Loucy (cell line): ENCODE results near the gene MLLT10.

Source experiments
- H2AFZ ChIP-seq: fragments of 200-600 bp; sonication (generic); 2 replicates; pipeline ENCODE4 v1.6.0; 2016; ENCODE audit warnings: antibody characterized with exemption, mild to moderate bottlenecking, low read length, moderate library complexity
- H3F3A ChIP-seq: fragments of 200-600 bp; 2 replicates; pipeline ENCODE4 v1.6.0; 2016; ENCODE audit warnings: antibody characterized with exemption, low read depth, mild to moderate bottlenecking
- H3K27me3 ChIP-seq: fragments of 200-600 bp; sonication (generic); 2 replicates; pipeline ENCODE4 v1.6.1; 2014; ENCODE audit warnings: low read length, mild to moderate bottlenecking; ENCODE audit not compliant: insufficient read depth, poor library complexity, severe bottlenecking
- H3K36me3 ChIP-seq: fragments of 200-600 bp; sonication (generic); 2 replicates; pipeline ENCODE4 v1.6.1; 2016; ENCODE audit warnings: low read length; ENCODE audit not compliant: insufficient read depth
- H3K4me1 ChIP-seq: fragments of 200-600 bp; sonication (generic); 2 replicates; pipeline ENCODE4 v1.5.1; 2014; ENCODE audit warnings: low read length, mild to moderate bottlenecking; ENCODE audit not compliant: insufficient read depth, poor library complexity, severe bottlenecking
- H3K4me2 ChIP-seq: fragments of 200-600 bp; sonication (generic); 2 replicates; pipeline ENCODE4 v1.6.0; 2014; ENCODE audit warnings: antibody characterized with exemption, low read length, low read depth, mild to moderate bottlenecking; ENCODE audit not compliant: poor library complexity, severe bottlenecking
- H3K4me3 ChIP-seq: fragments of 200-600 bp; sonication (generic); 2 replicates; pipeline ENCODE4 v1.5.1; 2014; ENCODE audit warnings: low read length, mild to moderate bottlenecking, mixed read lengths; ENCODE audit not compliant: poor library complexity, severe bottlenecking
- H3K79me2 ChIP-seq: fragments of 200-600 bp; sonication (generic); 2 replicates; pipeline ENCODE4 v1.6.1; 2014; ENCODE audit warnings: low read length; ENCODE audit not compliant: insufficient read depth
- H3K9ac ChIP-seq: fragments of 200-600 bp; sonication (generic); 2 replicates; pipeline ENCODE4 v1.6.0; 2014; ENCODE audit warnings: mild to moderate bottlenecking, low read depth, low read length, moderate library complexity; ENCODE audit not compliant: poor library complexity, severe bottlenecking
- H3K9me2 ChIP-seq: fragments of 200-600 bp; sonication (generic); replicated peaks from 2 replicates; pipeline ENCODE4 v1.6.1; 2016; ENCODE audit warnings: low read depth, low read length, mixed read lengths
- H3K9me3 ChIP-seq: fragments of 200-600 bp; sonication (generic); 2 replicates; pipeline ENCODE4 v1.6.1; 2014; ENCODE audit warnings: mild to moderate bottlenecking, antibody characterized with exemption, low read length, low read depth; ENCODE audit not compliant: insufficient read depth
- H4K20me1 ChIP-seq: fragments of 200-600 bp; sonication (generic); 2 replicates; pipeline ENCODE4 v1.6.0; 2014; ENCODE audit warnings: antibody characterized with exemption, low read length, mild to moderate bottlenecking; ENCODE audit not compliant: insufficient read depth, poor library complexity, severe bottlenecking
- CTCF ChIP-seq: fragments of 200-600 bp; sonication (generic); conservative IDR thresholded peaks from 2 replicates; pipeline ENCODE4 v1.5.1; 2014; ENCODE audit warnings: mild to moderate bottlenecking, antibody characterized with exemption, low read length
- EZH2phosphoT487 ChIP-seq: fragments of 200-600 bp; IDR thresholded peaks from 2 replicates; pipeline ENCODE4 v1.6.1; 2018; ENCODE audit warnings: antibody characterized with exemption, mild to moderate bottlenecking, moderate library complexity, borderline replicate concordance

MLLT10 gene

GRCh38 chr10:21700474-21700873, 166.4 kb downstream of the MLLT10 start:
- H3K4me3 ChIP-seq = no peak overlapping the region
- no peaks in the 10 kb centered on the region for H3K9me2 ChIP-seq
- peaks cover 17% of the 10 kb centered on the region for H3K36me3 ChIP-seq
- no peak overlapping the region for H3K4me2 ChIP-seq
- TF ChIP-seq EZH2phosphoT487 (no peak), CTCF (no peak)
- no peaks in the 10 kb centered on the region for H3K27me3 ChIP-seq
- no peak overlapping the region for H2AFZ ChIP-seq
- peaks cover 70% of the 10 kb centered on the region for H3K79me2 ChIP-seq
- peaks cover 4% of the 10 kb centered on the region; the same call in 1 of the 2 replicates for H3F3A ChIP-seq
- H3K9me3 ChIP-seq = peaks cover 12% of the 10 kb centered on the region; the same call in 1 of the 2 replicates
- peaks cover 37% of the 10 kb centered on the region for H4K20me1 ChIP-seq
- no peak overlapping the region for H3K9ac ChIP-seq
- peaks cover 26% of the 10 kb centered on the region for H3K4me1 ChIP-seq

GRCh38 chr10:21702633-21703111, 168.6 kb downstream of the MLLT10 start:
- H3K36me3 ChIP-seq = peaks cover 14% of the 10 kb centered on the region
- H3K4me2 ChIP-seq = peak overlapping the region; percentile 69
- H3K27me3 ChIP-seq = no peaks in the 10 kb centered on the region
- H2AFZ ChIP-seq = no peak overlapping the region
- H3K79me2 ChIP-seq = peaks cover 83% of the 10 kb centered on the region
- H3K4me3 ChIP-seq = peak overlapping the region; percentile 51
- peaks cover 12% of the 10 kb centered on the region; the same call in 1 of the 2 replicates for H3K9me3 ChIP-seq
- peaks cover 29% of the 10 kb centered on the region for H4K20me1 ChIP-seq
- TF ChIP-seq CTCF (no peak), EZH2phosphoT487 (no peak)
- H3F3A ChIP-seq = peaks cover 4% of the 10 kb centered on the region; the same call in 1 of the 2 replicates
- H3K9me2 ChIP-seq = no peaks in the 10 kb centered on the region
- H3K4me1 ChIP-seq = peaks cover 26% of the 10 kb centered on the region
- peak overlapping the region; percentile 6 for H3K9ac ChIP-seq

- no peak overlapping the region for H3K9ac ChIP-seq
- no peak overlapping the region for H3K4me3 ChIP-seq
- H3K79me2 ChIP-seq = peaks cover 66% of the 10 kb centered on the region
- no peaks in the 10 kb centered on the region for H3K9me2 ChIP-seq
- H3K4me2 ChIP-seq = no peak overlapping the region
- H3F3A ChIP-seq = peaks cover 4% of the 10 kb centered on the region; the same call in 1 of the 2 replicates
- TF ChIP-seq EZH2phosphoT487 (no peak), CTCF (no peak)
- H3K27me3 ChIP-seq = no peaks in the 10 kb centered on the region
- peaks cover 7% of the 10 kb centered on the region; the same call in 1 of the 2 replicates for H3K9me3 ChIP-seq
- H3K36me3 ChIP-seq = peaks cover 13% of the 10 kb centered on the region
- peaks cover 37% of the 10 kb centered on the region for H4K20me1 ChIP-seq
- H2AFZ ChIP-seq = no peak overlapping the region
- peaks cover 26% of the 10 kb centered on the region for H3K4me1 ChIP-seq
These were observed 171.3 kb downstream of the MLLT10 start for GRCh38 chr10:21705142-21705827.
